Measurements from ENCODE around the gene GZF1. TPM values are rescaled to one million over a fixed set of nuclear protein-coding genes. Genes with fewer than 3 reads are reported as not detected.

GZF1 gene
- polyA plus RNA-seq, 1 experiment = 22.7 TPM

DNA sequence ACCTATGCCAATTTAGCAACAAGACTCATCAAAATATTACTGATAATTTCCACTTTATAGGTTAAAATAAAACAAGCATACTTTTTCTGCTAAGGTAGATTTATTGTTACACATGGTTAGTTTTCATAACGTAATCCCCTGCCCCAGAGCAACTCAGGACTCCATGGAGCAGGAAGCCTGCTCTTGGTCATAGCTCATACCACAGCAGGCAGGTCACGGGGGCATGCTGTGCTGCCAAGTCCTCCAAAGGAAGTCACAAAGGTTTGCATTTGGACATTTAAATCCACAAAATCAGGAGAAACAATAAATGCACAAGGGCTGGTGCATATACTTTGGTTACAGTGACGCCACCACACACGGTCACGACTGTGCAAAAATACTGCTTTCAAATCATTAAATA, 12.5 kb downstream of the GZF1 start:
- TF ChIP-seq, protein P1, sequence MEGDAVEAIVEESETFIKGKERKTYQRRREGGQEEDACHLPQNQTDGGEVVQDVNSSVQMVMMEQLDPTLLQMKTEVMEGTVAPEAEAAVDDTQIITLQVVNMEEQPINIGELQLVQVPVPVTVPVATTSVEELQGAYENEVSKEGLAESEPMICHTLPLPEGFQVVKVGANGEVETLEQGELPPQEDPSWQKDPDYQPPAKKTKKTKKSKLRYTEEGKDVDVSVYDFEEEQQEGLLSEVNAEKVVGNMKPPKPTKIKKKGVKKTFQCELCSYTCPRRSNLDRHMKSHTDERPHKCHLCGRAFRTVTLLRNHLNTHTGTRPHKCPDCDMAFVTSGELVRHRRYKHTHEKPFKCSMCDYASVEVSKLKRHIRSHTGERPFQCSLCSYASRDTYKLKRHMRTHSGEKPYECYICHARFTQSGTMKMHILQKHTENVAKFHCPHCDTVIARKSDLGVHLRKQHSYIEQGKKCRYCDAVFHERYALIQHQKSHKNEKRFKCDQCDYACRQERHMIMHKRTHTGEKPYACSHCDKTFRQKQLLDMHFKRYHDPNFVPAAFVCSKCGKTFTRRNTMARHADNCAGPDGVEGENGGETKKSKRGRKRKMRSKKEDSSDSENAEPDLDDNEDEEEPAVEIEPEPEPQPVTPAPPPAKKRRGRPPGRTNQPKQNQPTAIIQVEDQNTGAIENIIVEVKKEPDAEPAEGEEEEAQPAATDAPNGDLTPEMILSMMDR (IDR thresholded peaks at IDR 0.05; ENCODE audit: insufficient read depth, low read depth, low read length) = no peak
- DNase-seq (ENCODE audit: low read depth) = no peak
- Histone ChIP-seq H3K36me3 (ENCODE audit: control insufficient read depth, insufficient read depth, low read length) (peaks cover 21% of the 10 kb centered on the region), H3K4me3 (ENCODE audit: low read depth, low read length) (no peak overlapping the region), H3K27me3 (ENCODE audit: control insufficient read depth, insufficient read depth, low read length) (no peaks in the 10 kb centered on the region)
- CTCF ChIA-PET = interaction anchor here (1.0 to 1.2 kb wide), 2 partner anchors 12 to 16 kb away, joined by 3 to 4 read pairs; no protein-coding TSS in a partner anchor
- POLR2A ChIA-PET = no interaction called here

DNA sequence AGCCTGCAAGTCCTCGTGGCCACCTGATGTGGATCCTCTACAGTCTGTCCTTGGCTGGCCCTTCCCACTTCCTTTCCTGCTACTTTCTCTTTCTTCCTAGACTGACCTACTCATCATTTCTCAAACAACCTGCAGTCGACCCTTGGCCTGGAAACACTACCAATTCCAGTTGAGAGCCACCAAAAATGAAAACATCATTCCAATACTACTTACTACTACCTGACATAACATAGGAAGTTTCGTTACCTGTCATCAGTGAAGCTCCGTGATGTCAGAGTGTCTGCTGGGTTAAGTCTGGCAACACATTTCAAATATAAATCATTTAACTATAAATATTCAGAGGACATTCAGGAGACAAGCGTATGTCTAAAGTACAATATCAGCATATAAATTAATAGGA, 13.8 kb downstream of the GZF1 start:
- Histone ChIP-seq H3K36me3 (ENCODE audit: control insufficient read depth, insufficient read depth, low read length) (peaks cover 15% of the 10 kb centered on the region), H3K27me3 (ENCODE audit: control insufficient read depth, insufficient read depth, low read length) (no peaks in the 10 kb centered on the region), H3K4me3 (ENCODE audit: low read depth, low read length) (no peak overlapping the region)
- TF ChIP-seq, protein P1 (IDR thresholded peaks at IDR 0.05; ENCODE audit: insufficient read depth, low read depth, low read length) = no peak
- ChIA-PET CTCF (interaction anchor here (0.7 to 1.0 kb wide), 2 partner anchors 12 to 15 kb away, joined by 3 to 4 read pairs; no protein-coding TSS in a partner anchor), POLR2A (no interaction called here)
- DNase-seq (ENCODE audit: low read depth) = no peak

DNA sequence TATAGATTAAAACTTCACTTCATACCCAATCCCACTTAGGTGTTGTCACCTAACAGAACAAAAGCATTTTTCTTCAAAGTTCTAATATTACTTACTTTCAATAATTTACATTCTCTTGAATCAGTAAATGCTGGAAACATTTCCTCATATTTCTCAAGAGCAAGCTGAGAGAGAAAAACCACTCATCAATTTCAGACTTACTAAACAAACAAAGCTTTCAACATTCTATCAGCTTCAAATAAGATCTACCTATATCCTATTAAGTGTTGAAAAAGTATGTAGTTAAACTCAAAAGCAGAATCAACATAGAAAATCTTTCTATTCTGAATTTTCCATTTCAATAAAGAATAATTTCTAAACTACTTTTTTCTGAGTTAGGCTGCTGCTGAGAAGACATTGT, 17.8 kb downstream of the GZF1 start:
- no peak for DNase-seq (ENCODE audit: low read depth)
- Histone ChIP-seq H3K4me3 (ENCODE audit: low read depth, low read length) (no peak overlapping the region), H3K27me3 (ENCODE audit: control insufficient read depth, insufficient read depth, low read length) (no peaks in the 10 kb centered on the region), H3K36me3 (ENCODE audit: control insufficient read depth, insufficient read depth, low read length) (peaks cover 11% of the 10 kb centered on the region)
- CTCF ChIA-PET = no interaction called here
- TF ChIP-seq, protein P1 (IDR thresholded peaks at IDR 0.05; ENCODE audit: insufficient read depth, low read depth, low read length) = no peak
- POLR2A ChIA-PET = no interaction called here

DNA sequence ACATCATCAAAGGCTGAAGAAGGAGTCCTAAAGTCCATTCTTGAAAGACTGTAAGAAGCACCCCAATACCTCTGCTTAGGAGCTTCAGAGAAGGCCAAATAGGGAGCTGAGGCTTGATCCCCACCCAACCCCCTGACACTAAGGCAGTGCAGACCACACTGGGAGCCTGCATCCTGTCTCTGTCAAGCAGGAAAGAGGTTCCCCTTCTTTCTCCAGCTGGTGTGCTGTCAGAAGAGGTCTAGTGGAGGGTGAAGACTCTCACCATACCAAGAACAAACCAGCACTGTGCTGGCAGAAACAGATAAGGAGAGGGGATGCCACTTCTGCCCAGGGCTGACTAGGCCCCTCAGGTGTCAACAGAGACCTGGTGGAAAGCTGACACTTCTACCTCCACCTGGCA, 19.9 kb downstream of the GZF1 start:
- H3K36me3 ChIP-seq (ENCODE audit: control insufficient read depth, insufficient read depth, low read length) = peaks cover 8% of the 10 kb centered on the region
- CTCF ChIA-PET = interaction anchor here (0.9 kb wide), 2 partner anchors 16 to 37 kb away, joined by 3 read pairs; no protein-coding TSS in a partner anchor
- no peak for DNase-seq (ENCODE audit: low read depth)
- POLR2A ChIA-PET = no interaction called here
- TF ChIP-seq, protein P1 (IDR thresholded peaks at IDR 0.05; ENCODE audit: insufficient read depth, low read depth, low read length) = no peak
- H3K4me3 ChIP-seq (ENCODE audit: low read depth, low read length) = no peak overlapping the region
- H3K27me3 ChIP-seq (ENCODE audit: control insufficient read depth, insufficient read depth, low read length) = no peaks in the 10 kb centered on the region

DNA sequence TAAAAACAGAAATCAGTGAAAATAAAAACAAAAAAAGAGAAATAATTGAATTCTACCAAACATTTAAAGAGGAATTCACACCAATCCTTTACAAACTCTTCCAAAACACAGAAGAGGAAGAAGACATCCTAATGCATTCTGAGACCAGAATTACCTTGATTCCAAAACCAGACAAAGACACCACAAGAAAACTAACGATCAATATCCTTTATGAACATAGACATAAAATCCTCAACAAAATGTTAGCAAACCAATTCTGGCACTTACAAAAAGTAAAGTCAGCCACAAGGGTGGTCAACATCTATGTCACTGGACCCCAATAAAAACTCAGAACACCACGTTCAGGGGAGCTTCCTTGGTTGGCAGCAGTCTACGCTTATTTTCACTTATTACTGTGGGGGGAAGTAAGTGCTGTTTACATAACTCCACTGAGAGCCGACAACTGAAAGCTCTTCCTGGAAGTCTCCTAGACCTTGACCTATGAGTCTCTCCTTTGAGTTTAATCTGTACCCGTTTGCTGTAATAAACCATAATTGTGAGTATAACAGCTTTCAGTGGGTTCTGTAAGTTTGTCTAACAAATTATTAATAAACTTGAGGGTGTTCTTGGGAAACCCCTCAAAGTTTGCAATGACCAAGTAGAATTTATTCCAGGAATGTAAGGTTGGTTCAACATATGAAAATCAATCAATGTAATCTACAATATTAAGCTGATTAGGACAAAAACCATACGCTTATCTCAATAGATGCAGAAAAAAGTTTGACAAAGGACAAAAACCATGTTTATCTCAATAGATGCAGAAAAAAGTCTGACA, 24.5 kb downstream of the GZF1 start:
- ChIA-PET CTCF (interaction anchor here (0.7 to 1.1 kb wide), 2 partner anchors 12 to 33 kb away, joined by 3 read pairs; no protein-coding TSS in a partner anchor), POLR2A (no interaction called here)
- H3K4me3 ChIP-seq (ENCODE audit: low read depth, low read length) = no peak overlapping the region
- H3K27me3 ChIP-seq (ENCODE audit: control insufficient read depth, insufficient read depth, low read length) = no peaks in the 10 kb centered on the region
- peaks cover 1% of the 10 kb centered on the region; the same call in 1 of the 2 replicates for H3K36me3 ChIP-seq (ENCODE audit: control insufficient read depth, insufficient read depth, low read length)
- DNase-seq (ENCODE audit: low read depth) = no peak
- TF ChIP-seq, protein P1 (IDR thresholded peaks at IDR 0.05; ENCODE audit: insufficient read depth, low read depth, low read length) = no peak

Data from BJ (cell line).